Skeletal muscle tissue (tissue), 4 donors: ENCODE results near the gene SLFN12L. TPM values are rescaled to one million over a fixed set of nuclear protein-coding genes. Genes with fewer than 3 reads are reported as not detected.
"Not testable (repeated sequence)": the region's sequence is repeated elsewhere in the genome, so short reads cannot be mapped to it uniquely, and the experiment has no call there.

Experiments
- H3K27ac ChIP-seq: one replicate; pipeline ENCODE4 v1.7.0; 2013; ENCODE audit warnings: mild to moderate bottlenecking, low read depth, low read length, inconsistent platforms
- H3K27me3 ChIP-seq, 3 donors: one replicate each; pipeline ENCODE4 v1.7.0; 2013; ENCODE audit warnings: low read length in 3 of 3; ENCODE audit not compliant: control insufficient read depth in 3 of 3, insufficient read depth in 3 of 3
- H3K36me3 ChIP-seq, 3 donors: one replicate each; pipeline ENCODE4 v1.7.0; 2013; ENCODE audit warnings: low read length in 3 of 3; ENCODE audit not compliant: control insufficient read depth in 3 of 3, insufficient read depth in 3 of 3
- H3K4me1 ChIP-seq, 3 donors: one replicate each; pipeline ENCODE4 v1.7.0; 2013; ENCODE audit warnings: low read length in 3 of 3, mild to moderate bottlenecking in 3 of 3; ENCODE audit not compliant: control insufficient read depth in 3 of 3, insufficient read depth in 3 of 3
- H3K4me3 ChIP-seq, 3 donors: one replicate each; pipeline ENCODE4 v1.7.0; 2013; ENCODE audit warnings: low read length in 3 of 3
- H3K9ac ChIP-seq, 3 donors: one replicate each; pipeline ENCODE4 v1.7.0; 2013; ENCODE audit warnings: low read length in 3 of 3, mild to moderate bottlenecking in 3 of 3, moderate library complexity in 2 of 3, low read depth in 1 of 3
- H3K9me3 ChIP-seq, 3 donors: one replicate each; pipeline ENCODE4 v1.7.0; 2013; ENCODE audit warnings: low read length in 3 of 3; ENCODE audit not compliant: control insufficient read depth in 3 of 3
- total RNA-seq: library from RNA; depleted of rRNA; stranded (reverse); fragments of >200 nt; gene quantifications from one replicate; pipeline ENCODE4 v1.2.3, GENCODE V29; 2014
- donor health status: Osteomylitis.

Gene SLFN12L
- total RNA-seq, 1 donor from 2014 or later, result 0.52 TPM

DNA sequence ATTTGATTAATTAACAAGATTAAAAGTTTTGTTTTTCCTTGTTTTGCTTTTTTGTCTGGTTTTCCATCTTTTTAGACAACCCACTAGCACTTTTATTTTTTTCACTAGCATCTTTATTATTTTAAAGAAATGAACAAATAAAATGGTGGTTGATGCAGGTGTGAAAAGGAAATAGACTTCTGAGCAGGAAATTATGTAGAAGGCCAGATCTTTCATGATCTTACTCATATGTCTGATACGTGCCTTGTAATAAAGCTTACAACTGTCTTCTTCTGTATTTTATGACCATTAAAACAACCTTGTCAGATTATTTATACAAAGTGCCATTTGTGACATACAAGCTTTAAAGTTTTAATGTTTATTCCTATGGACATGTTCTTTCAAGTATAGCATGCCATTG lies 6.3 kb downstream of the SLFN12L start:
- Histone ChIP-seq H3K27me3 (no peaks in the 10 kb centered on the region), H3K9ac (no peak overlapping the region), H3K36me3 (no peaks in the 10 kb centered on the region), H3K4me1 (no peaks in the 10 kb centered on the region), H3K27ac (no peak overlapping the region), H3K9me3 (no peaks in the 10 kb centered on the region), H3K4me3 (no peak overlapping the region)

DNA sequence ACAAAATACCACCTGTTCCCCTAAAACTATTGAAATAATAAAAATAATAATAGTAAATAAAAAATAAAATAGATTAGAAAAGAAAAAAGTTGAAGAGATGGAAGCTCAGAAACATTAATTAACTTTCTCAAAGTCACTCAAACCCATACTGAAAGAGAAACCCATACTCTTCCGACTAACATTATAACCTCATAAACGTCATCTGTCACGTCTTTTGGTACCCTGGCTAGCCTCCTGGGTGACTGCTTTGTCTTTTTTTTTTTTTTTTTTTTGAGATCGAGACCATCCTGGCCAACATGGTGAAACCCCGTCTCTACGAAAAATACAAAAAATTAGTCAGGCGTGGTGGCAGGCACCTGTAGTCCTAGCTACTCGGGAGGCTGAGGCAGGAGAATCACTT lies 7.6 kb downstream of the SLFN12L start:
- H3K9ac ChIP-seq, result no peak overlapping the region
- no peak overlapping the region for H3K4me3 ChIP-seq
- H3K4me1 ChIP-seq, result no peaks in the 10 kb centered on the region
- no peaks in the 10 kb centered on the region for H3K27me3 ChIP-seq
- no peak overlapping the region for H3K27ac ChIP-seq
- H3K36me3 ChIP-seq, result no peaks in the 10 kb centered on the region
- H3K9me3 ChIP-seq, result no peaks in the 10 kb centered on the region

DNA sequence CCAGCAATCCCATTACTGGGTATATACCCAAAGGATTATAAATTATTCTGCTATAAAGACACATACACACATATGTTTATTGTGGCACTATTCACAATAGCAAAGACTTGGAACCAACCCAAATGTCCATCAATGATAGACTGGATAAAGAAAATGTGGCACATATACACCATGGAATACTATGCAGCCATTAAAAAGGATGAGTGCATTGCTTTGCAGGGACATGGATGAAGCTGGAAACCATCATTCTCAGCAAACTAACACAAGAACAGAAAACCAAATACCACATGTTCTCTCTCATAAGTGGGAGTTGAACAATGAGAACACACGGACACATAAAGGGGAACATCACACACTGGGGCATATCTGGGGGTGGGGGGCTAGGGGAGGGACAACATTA lies 8.2 kb downstream of the SLFN12L start:
- H3K4me1 ChIP-seq, H3K9me3 ChIP-seq, H3K4me3 ChIP-seq, H3K27ac ChIP-seq, H3K9ac ChIP-seq, H3K36me3 ChIP-seq, H3K27me3 ChIP-seq: not testable (repeated sequence)

DNA sequence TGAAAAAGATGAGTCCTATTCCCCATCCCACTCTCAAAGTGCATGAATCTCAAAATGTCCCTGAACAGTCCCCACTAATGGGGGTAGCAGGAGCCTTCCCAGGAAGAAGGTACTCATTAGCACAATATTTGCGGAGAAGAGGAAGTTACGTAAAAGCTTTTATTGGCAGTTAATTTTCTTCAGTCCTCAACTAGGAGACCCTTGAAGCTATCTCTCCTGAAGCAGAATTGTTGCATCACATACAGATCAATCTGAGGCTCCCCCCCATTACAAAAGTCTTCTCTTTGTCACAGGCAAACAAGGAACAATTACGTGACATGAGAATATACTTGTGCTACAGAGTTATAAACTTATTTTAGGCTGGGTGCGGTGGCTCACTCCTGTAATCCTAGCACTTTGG lies 14.2 kb downstream of the SLFN12L start:
- no peak overlapping the region for H3K9ac ChIP-seq
- H3K27me3 ChIP-seq, result peaks cover 0 to 7% (median 0%) of the 10 kb centered on the region in 3 donors
- no peak overlapping the region for H3K27ac ChIP-seq
- no peaks in the 10 kb centered on the region for H3K9me3 ChIP-seq
- no peaks in the 10 kb centered on the region for H3K36me3 ChIP-seq
- no peaks in the 10 kb centered on the region for H3K4me1 ChIP-seq
- no peak overlapping the region for H3K4me3 ChIP-seq

DNA sequence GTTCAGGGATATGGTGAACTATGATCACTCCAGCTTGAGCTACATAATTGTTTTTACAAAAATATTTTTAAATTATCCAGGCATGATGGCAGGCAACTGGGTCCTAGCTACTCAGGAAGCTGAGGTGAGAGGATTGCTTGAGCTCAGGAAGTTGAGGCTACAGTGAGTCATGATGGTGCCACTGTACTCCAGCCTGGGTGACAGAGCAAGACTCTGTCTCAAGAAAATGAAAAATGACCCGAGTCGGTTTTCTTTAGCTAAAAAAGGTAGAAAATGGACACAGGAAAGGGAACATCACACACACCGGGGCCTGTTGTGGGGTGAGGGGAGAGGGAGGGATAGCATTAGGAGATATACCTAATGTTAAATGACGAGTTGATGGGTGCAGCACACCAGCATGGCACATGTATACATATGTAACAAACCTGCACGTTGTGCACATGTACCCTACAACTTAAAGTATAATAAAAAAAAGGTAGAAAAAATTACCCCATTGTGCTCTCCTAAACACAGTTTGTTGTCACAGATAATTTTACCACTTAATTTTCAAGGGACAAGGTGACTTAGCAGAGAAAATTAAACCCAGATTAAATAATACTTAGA lies 15.7 kb downstream of the SLFN12L start:
- not testable (repeated sequence) for H3K27ac ChIP-seq, H3K4me1 ChIP-seq, H3K9me3 ChIP-seq, H3K9ac ChIP-seq, H3K36me3 ChIP-seq, H3K4me3 ChIP-seq, H3K27me3 ChIP-seq

DNA sequence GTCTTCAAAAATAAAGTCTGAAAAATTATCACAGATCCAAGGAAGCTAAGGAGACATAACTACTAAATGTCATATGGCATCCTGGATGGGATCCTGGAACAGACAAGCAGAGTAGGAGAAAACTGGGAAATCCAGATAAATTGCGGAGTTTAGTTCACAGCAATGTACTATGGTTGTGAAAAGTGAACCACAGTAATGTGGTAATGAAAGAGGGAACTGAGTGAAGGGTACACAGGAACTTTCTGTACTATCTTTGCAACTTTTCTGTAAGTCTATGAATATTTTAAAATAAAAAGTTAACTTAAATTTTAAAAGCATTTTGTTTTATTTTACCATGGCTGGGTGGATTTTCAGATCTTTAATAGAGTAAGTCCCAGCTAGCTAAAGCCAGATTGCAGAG lies 16.3 kb downstream of the SLFN12L start:
- H3K9me3 ChIP-seq, result no peaks in the 10 kb centered on the region
- H3K4me1 ChIP-seq, result no peaks in the 10 kb centered on the region
- no peak overlapping the region for H3K4me3 ChIP-seq
- H3K27ac ChIP-seq, result no peak overlapping the region
- no peaks in the 10 kb centered on the region for H3K36me3 ChIP-seq
- peaks cover 0 to 14% (median 0%) of the 10 kb centered on the region in 3 donors for H3K27me3 ChIP-seq
- H3K9ac ChIP-seq, result no peak overlapping the region

DNA sequence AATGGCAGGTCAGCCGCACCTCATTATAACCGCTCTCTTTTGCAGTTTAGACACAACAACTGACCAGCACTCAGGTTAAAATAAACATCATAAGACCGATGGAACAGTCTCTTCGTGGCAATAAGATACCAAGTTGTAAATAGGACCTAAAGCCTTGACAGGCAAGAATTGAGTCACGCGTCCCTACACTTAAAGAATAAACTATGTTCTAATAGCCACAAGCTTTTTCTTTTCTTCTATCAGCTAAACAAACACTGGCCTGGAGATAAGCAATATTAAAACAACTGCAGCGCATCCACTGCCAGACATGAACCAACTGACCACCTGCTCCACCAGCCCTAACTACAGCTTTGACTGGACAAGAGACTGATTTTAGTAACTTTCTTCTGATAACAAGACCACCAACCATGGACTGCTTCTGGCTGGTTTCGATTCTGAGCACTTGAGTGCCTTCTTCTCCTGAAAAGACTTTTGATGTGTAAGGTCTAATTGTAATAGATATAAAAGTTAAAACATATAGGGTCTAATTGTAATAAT lies 17.5 kb downstream of the SLFN12L start:
- no peak overlapping the region for H3K9ac ChIP-seq
- H3K4me1 ChIP-seq, result no peaks in the 10 kb centered on the region
- no peaks in the 10 kb centered on the region for H3K36me3 ChIP-seq
- H3K9me3 ChIP-seq, result no peaks in the 10 kb centered on the region
- H3K27ac ChIP-seq, result no peak overlapping the region
- peaks cover 0 to 19% (median 2%) of the 10 kb centered on the region in 3 donors for H3K27me3 ChIP-seq
- H3K4me3 ChIP-seq, result no peak overlapping the region

DNA sequence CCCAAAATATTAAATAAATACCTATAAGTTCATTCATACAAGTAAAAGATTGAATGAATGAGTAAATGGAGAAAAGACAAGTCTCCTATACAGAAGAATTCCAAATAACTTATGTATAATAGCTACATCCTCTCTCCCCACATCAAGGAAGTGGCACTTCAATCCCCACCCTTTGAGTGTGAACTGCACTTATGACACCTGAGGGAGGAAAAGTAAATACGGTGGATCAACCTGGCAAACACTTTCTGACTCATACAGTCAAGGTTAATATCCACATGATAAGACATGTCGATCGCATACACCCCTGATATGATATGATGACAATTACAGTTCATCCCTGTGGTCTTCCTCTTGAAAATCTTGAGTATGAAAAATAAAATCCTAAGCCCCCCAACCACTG lies 18.0 kb downstream of the SLFN12L start:
- Histone ChIP-seq H3K36me3 (no peaks in the 10 kb centered on the region), H3K9me3 (no peaks in the 10 kb centered on the region), H3K27ac (no peak overlapping the region), H3K4me3 (no peak overlapping the region), H3K9ac (no peak overlapping the region), H3K27me3 (peaks cover 0 to 23% (median 2%) of the 10 kb centered on the region in 3 donors), H3K4me1 (no peaks in the 10 kb centered on the region)

DNA sequence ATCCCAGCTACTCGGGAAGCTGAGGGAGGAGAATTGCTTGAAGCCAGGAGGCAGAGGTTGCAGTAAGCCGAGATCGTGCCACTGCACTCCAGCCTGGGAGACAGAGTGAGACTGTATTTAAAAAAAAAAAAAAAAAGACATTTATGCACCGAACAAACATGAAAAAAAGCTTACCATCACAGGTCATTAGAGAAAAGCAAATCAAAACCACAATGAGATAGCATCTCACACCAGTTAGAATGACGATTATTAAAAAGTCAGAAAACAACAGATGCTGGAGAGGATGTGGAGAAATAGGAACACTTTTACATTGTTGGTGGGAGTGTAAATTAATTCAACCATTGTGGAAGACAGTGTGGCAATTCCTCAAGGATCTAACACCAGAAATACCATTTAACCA lies 19.0 kb downstream of the SLFN12L start:
- peaks cover 0 to 17% (median 2%) of the 10 kb centered on the region in 3 donors for H3K27me3 ChIP-seq
- H3K9me3 ChIP-seq, H3K4me3 ChIP-seq, H3K9ac ChIP-seq, H3K36me3 ChIP-seq, H3K27ac ChIP-seq, H3K4me1 ChIP-seq: not testable (repeated sequence)

DNA sequence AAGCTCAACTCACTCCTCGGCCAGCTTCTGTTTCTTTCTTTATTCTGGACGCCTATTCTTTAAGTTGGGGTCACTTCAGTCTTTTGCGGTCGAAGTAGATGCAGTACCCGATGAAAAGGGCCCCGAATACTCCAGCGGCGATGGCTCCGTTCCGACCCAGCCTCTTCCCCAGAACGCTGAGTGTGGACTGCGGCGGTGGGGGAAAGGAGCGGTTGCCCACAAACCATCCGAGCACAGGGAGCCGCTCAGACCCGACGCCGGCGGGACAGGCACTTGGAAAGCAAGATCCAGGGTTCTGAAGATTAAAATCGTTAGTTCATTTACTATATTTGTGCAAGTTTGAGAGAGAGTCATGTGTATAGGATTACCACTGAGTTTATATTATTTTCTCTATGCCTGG lies 22.5 kb downstream of the SLFN12L start:
- Histone ChIP-seq H3K9ac (no peak overlapping the region), H3K9me3 (no peaks in the 10 kb centered on the region), H3K27me3 (peaks cover 2 to 20% (median 3%) of the 10 kb centered on the region in 3 donors), H3K27ac (no peak overlapping the region), H3K36me3 (no peaks in the 10 kb centered on the region), H3K4me1 (no peaks in the 10 kb centered on the region), H3K4me3 (no peak overlapping the region)
